Stimulated activated CD4-positive, alpha-beta T cell treated with anti-CD3 and anti-CD28 coated beads, TNF-alpha, amount 100 ng/mL, for 4 hours (primary cell): Measurements from ENCODE around the gene DNAH3.
"Not testable (repeated sequence)": the region's sequence is repeated elsewhere in the genome, so short reads cannot be mapped to it uniquely, and the experiment has no call there.

ENCODE experiments used
- DNase-seq, 3 experiments: peaks; one replicate each; pipeline ENCODE4 v3.0.0-alpha.2; 2020; ENCODE audit warnings: low read depth in 3 of 3

DNAH3 gene

GRCh38 chr16:20997147-20997546, 153.5 kb downstream of the DNAH3 start:
- DNase-seq, result no peak

DNA sequence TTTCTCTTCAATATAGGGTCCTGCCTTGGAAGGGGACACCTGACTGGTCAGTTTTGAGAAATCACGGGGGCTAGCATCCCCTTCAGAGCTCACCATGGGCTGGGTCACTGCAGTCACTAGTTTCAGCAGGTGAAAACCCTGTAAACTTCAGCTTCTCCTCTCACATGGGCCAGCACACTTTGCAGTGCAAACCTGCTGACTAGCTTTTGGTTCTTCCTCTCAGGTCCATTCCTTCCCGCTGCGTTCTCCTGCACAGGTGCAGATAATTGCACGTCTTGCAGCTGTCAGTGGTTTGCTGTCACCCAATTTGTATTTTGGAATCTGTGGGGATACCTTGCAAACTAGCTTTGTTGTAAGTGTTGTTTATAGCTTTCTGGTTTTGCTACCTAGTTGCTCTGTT, 154.9 kb downstream of the DNAH3 start:
- DNase-seq, result no peak

- not testable (repeated sequence) for DNase-seq
Measured at GRCh38 chr16:20989496-20990070, 161.1 kb downstream of the DNAH3 start.

DNA sequence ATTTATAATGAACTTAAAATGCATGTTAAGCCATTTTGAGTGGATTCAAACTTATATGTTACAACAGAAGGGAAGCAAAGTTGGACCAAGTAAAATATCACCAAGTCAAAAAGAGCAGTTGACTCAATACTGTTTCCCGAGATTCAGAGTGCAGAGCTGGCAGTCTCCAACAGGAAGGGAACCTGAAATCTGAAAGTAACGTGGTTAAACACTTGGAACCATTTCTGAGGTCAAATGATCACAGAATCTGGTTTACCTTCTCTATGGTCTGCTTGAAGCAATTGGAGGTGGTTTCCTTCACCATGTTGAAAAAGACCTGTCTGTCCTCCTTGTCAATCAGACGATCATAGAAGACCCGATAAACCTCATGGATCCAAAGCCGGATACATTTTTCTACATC, 163.6 kb downstream of the DNAH3 start:
- DNase-seq, result no peak

DNA sequence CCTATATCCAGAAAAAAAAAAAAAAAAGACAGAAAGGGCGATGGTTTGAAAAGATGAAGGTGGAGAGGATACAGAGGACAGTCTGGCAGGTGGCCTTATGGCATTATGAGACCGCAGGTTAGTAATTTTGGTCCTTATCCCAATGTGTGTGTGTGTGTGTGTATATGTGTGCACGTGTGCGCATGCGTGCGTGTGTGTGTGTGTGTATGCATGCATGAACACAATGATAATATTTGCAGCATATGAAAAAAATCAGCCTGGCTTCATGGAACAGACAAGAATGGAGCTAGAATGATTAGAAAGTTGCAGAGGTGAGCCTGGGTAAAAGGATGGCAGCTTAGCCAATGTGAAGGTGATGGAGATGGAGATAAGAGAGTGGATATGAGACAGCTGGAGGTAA, 166.6 kb downstream of the DNAH3 start:
- no peak for DNase-seq

DNA sequence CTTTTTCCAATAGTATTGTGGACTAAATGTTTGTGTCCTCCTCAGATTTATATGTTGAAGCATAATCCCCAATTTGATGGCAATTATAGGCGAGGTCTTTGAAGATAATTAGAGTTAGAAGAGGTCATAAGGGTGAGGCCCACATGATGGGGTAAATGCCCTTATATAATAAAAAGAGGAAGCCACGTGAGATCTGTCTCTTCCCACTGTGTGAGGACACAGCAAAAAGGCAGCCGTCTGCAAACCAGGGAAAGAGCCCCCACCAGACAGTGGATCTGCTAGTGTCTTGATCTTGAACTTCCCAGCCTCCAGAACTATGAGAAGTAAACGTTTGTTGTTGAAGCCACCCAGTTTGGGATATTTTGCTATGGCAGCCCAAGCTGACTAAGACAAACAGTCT, 174.1 kb downstream of the DNAH3 start:
- DNase-seq, result no peak

GRCh38 chr16:20973201-20973600, 177.4 kb downstream of the DNAH3 start:
- not testable (repeated sequence) for DNase-seq

DNA sequence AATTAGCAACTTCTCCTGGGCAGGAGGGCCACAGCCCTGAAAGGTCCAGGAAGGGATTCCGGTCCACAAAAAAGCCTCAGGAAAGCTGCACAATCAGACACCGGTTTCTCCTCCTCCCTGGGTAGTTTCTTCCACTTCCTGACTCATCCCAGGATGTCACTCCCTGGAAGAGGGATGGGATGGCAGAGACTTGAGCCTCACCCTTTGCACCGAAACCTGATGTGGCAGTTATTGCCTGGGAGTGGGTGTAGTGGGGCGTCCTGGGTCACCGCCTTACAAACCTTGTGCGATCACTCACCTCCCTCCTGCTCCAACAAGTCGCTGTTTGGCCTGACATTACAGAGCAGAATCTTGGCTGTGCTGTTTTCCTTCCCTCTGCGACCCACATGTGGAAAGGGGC, 179.2 kb downstream of the DNAH3 start:
- DNase-seq, result no peak

DNA sequence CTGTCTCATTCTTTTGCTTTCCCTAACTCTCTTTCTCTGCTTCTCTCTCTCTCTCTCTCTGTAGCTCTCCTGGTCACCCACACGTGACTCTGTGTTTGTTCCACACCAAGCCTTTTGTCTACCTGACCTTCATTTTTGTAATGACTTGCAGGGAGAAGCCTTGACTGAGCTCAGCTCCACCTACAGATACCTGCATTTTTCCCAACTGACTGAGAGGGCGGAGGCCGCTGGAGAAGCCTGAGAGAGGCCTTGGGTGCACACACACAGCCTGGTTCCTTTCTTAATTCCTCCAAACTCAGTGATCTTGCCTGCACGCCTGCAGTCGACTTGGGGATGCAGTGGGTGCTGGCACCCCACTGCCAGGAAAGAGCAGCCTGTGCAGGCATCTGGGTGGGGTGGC, 181.3 kb downstream of the DNAH3 start:
- no peak for DNase-seq

DNA sequence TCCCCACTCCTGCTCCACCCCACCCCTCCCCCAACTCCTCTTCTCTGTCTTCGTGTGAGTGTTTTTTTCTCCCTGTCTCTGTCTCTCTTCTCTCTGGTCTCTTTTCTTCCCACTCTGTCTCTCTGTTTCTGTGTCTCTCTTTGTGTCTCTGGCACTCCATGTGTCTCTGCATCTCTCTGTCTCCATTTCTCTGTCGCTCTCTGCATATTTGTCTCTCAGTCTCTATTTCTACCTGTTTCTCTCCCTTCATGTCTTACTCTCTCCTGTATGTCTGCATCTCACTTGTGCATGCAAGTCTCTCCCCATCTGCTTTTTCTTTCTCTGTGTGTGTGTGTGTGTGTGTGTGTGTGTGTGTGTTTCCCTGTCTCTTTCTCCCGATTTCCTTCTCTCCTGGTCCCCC, 181.9 kb downstream of the DNAH3 start:
- no peak for DNase-seq

GRCh38 chr16:20960899-20961298, 189.7 kb downstream of the DNAH3 start:
- DNase-seq, result no peak

- DNase-seq, result no peak
Measured at GRCh38 chr16:20957153-20957552, 193.5 kb downstream of the DNAH3 start.

DNA sequence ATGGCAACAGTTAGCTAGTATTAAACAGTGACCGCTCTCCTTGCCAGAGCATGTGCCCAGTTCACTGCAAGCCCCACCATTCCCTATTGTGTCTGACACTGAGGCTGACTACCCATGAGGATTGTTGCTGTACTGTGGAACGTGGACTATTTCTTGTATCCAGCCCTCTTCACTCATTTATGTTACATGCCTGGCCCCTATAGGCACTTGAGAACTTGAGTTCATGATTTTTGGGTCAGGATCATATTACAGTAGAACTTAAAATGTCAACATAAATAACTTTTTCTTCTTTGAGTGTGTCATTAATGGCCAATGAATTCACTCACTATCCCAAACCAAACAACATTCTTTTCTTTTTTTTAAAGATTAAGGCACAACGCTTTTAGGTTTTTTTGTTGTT, 194.3 kb downstream of the DNAH3 start:
- DNase-seq, result no peak

DNA sequence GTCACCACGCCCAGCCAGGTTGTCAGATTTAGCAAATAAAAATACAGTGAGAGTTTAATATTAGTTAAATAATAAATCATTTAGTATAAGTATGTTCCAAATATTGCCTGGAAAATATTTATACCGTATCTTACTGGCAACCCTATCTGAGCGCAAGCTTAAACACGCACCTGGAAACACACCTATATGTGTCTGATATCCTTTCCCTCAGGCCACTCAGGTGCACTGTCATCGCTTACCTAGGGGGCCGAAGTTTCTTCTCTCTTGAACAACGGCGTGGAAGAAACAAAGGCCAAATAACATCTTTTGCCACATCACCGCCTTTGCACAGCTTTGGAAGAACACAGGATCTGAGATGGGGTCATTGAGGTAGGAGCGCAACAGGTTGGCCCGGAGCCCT, 196.1 kb downstream of the DNAH3 start:
- no peak for DNase-seq

- no peak for DNase-seq
Measured at GRCh38 chr16:20952139-20952920, 198.3 kb downstream of the DNAH3 start.

DNA sequence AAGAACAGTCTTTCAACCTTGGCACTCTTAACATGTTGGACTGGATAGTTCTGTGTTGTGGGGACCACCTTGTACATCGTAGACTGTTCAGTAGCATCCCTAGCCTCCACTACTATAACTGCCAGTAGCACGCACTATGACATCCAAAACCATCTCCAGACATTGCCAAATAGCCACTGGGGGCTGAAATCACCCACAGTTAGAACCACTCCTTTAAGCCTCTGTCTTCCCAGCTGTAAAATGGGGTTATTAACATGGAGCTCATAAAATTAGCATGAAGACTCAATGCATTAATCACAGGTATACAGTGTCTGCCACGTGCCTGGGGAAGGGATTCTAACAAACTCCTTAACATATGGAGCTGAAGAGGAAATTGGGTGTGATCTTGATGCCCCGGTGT, 200.4 kb downstream of the DNAH3 start:
- DNase-seq, result no peak

- no peak for DNase-seq
Measured at GRCh38 chr16:20949660-20950059, 201.0 kb downstream of the DNAH3 start.

- DNase-seq, result no peak
Measured at GRCh38 chr16:20948444-20948843, 202.2 kb downstream of the DNAH3 start.

DNA sequence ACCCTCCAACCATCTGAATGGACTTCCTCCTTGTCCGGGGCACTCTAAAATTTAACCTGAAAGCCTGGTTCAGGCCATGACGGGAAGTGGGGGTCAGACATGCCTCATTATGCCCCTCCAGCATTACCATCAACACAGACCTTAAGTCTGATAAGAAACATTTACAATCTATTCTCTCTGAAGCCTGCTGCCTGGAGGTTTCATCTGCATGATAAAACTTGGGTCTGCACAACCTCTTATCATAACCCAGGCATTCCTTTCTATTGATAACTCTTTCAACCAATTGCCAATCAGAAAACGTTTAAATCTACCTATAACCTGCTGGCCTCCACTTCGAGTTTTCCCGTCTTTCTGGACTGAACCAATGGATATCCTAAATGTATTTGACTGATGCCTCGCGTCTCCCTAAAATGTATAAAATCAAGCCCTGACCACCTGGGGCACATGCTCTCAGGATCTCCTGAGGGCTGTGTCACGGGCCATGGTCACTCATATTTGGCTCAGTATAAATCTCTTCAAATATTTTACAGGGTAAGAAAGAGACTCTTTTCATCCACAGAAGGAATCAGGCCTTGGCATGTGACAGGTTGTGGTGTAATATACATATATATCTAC, 204.5 kb downstream of the DNAH3 start:
- DNase-seq, result no peak

DNA sequence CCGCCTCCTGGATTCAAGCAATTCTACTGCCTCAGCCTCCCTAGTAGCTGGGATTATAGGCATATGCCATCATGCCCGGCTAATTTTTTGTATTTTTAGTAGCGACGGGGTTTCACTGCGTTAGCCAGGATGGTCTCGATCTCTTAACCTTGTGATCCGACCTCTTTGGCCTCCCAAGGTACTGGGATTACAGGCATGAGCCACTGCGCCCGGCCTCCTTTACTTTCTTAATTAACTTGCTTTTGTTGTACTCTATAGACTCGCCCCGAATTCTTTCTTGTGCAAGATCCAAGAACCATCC, 205.1 kb downstream of the DNAH3 start:
- DNase-seq, result not testable (repeated sequence)

GRCh38 chr16:20944861-20945574, 205.6 kb downstream of the DNAH3 start:
- no peak for DNase-seq

- no peak for DNase-seq
Measured at GRCh38 chr16:20942256-20942655, 208.4 kb downstream of the DNAH3 start.

DNA sequence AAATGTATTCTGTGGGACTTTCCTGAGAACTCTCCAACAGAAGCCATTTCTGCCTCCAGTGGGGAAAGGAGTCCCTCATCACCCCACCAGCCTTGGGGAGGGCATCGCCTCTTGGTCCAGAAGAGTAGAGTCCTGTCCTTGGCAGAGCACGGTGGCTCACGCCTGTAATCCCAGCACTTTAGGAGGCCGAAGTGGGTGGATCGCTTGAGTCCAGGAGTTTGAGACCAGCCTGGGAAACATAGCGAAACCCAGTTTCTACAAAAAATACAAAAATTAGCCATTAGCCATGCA, 209.1 kb downstream of the DNAH3 start:
- DNase-seq, result no peak
